GM23338 (cell line): ENCODE data around the gene MEN1. TPM values are rescaled to one million over a fixed set of nuclear protein-coding genes. Genes with fewer than 3 reads are reported as not detected.
A peak's percentile ranks its signal among the peaks of the same experiment; 100 is the strongest.

Source experiments
- ATAC-seq: fragments of 200-7000 bp; cut with Tn5 transposase; 3 replicates; pipeline ENCODE4 v1.9.1; 2020
- DNase-seq: peaks from one replicate; pipeline ENCODE4 v3.0.0-alpha.2; 2015; ENCODE audit warnings: low spot score
- H2AFZ ChIP-seq: fragments of 200-600 bp; sonication (generic); 2 replicates; pipeline ENCODE4 v1.8.0; 2016; ENCODE audit warnings: antibody characterized with exemption, mild to moderate bottlenecking, moderate library complexity
- H3F3A ChIP-seq: fragments of 200-600 bp; sonication (generic); replicated peaks from 2 replicates; pipeline ENCODE4 v1.8.0; 2017; ENCODE audit warnings: antibody characterized with exemption, mixed run types, low read depth
- H3K27ac ChIP-seq: fragments of 200-600 bp; sonication (generic); 2 replicates; pipeline ENCODE4 v1.6.1; 2016; ENCODE audit warnings: low read depth
- H3K27me3 ChIP-seq: fragments of 200-600 bp; sonication (generic); 2 replicates; pipeline ENCODE4 v1.8.0; 2016; ENCODE audit warnings: mild to moderate bottlenecking, mixed run types, moderate library complexity; ENCODE audit not compliant: insufficient read depth
- H3K36me3 ChIP-seq: fragments of 200-600 bp; sonication (generic); 2 replicates; pipeline ENCODE4 v1.8.0; 2016; ENCODE audit warnings: mild to moderate bottlenecking; ENCODE audit not compliant: insufficient read depth
- H3K4me1 ChIP-seq: fragments of 200-600 bp; sonication (generic); 2 replicates; pipeline ENCODE4 v1.8.0; 2016; ENCODE audit warnings: mild to moderate bottlenecking, moderate library complexity; ENCODE audit not compliant: insufficient read depth
- H3K4me2 ChIP-seq: fragments of 200-600 bp; sonication (generic); 2 replicates; pipeline ENCODE4 v1.7.1; 2017; ENCODE audit warnings: mixed run types
- H3K4me3 ChIP-seq: fragments of 200-600 bp; sonication (generic); 2 replicates; pipeline ENCODE4 v1.6.1; 2016; ENCODE audit warnings: mixed run types
- H3K79me2 ChIP-seq: fragments of 200-600 bp; sonication (generic); replicated peaks from 2 replicates; pipeline ENCODE4 v1.8.0; 2017; ENCODE audit warnings: mild to moderate bottlenecking; ENCODE audit not compliant: insufficient read depth
- H3K9me2 ChIP-seq: fragments of 200-600 bp; sonication (generic); 2 replicates; pipeline ENCODE4 v1.8.0; 2017; ENCODE audit not compliant: insufficient read depth
- H4K20me1 ChIP-seq: fragments of 200-600 bp; sonication (generic); replicated peaks from 2 replicates; pipeline ENCODE4 v1.8.0; 2017; ENCODE audit warnings: mild to moderate bottlenecking; ENCODE audit not compliant: insufficient read depth
- H3K27ac Mint-ChIP-seq: 2 replicates; pipeline ENCODE4 v1.8.0; 2020; ENCODE audit warnings: inconsistent platforms, mild to moderate bottlenecking, moderate library complexity, mixed read lengths
- H3K27me3 Mint-ChIP-seq: 3 replicates; pipeline ENCODE4 v1.8.0; 2022; ENCODE audit warnings: low read depth, mild to moderate bottlenecking, moderate library complexity, mixed read lengths, inconsistent platforms; ENCODE audit not compliant: insufficient read depth, poor library complexity
- H3K36me3 Mint-ChIP-seq: 3 replicates; pipeline ENCODE4 v1.8.0; 2021; ENCODE audit warnings: low read depth, mild to moderate bottlenecking, inconsistent platforms, moderate library complexity, mixed read lengths
- H3K4me1 Mint-ChIP-seq: 3 replicates; pipeline ENCODE4 v1.8.0; 2020; ENCODE audit warnings: mild to moderate bottlenecking, inconsistent platforms, mixed read lengths
- H3K4me3 Mint-ChIP-seq: 3 replicates; pipeline ENCODE4 v1.8.0; 2021; ENCODE audit warnings: moderate library complexity, mild to moderate bottlenecking, inconsistent platforms, mixed read lengths
- H3K9me3 Mint-ChIP-seq: 3 replicates; pipeline ENCODE4 v1.8.0; 2020; ENCODE audit warnings: moderate library complexity, mild to moderate bottlenecking, inconsistent platforms, mixed read lengths
- CREB1 ChIP-seq: fragments of 250-450 bp; sonication (Bioruptor Pico); IDR thresholded peaks from 2 replicates; pipeline ENCODE4 v1.5.0; 2020; ENCODE audit warnings: low read depth, mild to moderate bottlenecking, moderate library complexity
- ETS1 ChIP-seq: IDR thresholded peaks from 2 replicates; pipeline ENCODE4 v1.6.1; 2016; ENCODE audit warnings: antibody characterized with exemption
- EZH2 ChIP-seq: fragments of 200-600 bp; sonication (generic); IDR thresholded peaks from one replicate; pipeline ENCODE4 v1.8.0; 2017; ENCODE audit warnings: antibody characterized with exemption, mild to moderate bottlenecking, low read depth; ENCODE audit not compliant: unreplicated experiment
- EZH2phosphoT487 ChIP-seq: fragments of 200-600 bp; sonication (generic); IDR thresholded peaks from one replicate; pipeline ENCODE4 v1.8.1; 2018; ENCODE audit warnings: antibody characterized with exemption; ENCODE audit not compliant: unreplicated experiment
- NANOG ChIP-seq: IDR thresholded peaks from 2 replicates; pipeline ENCODE4 v1.6.1; 2016; ENCODE audit warnings: antibody characterized with exemption, borderline replicate concordance
- POLR2AphosphoS5 ChIP-seq: IDR thresholded peaks from 2 replicates; pipeline ENCODE4 v1.6.1; 2016; ENCODE audit warnings: antibody characterized with exemption, low read depth
- STAT1 ChIP-seq: IDR thresholded peaks from one replicate; pipeline ENCODE4 v1.6.1; 2016; ENCODE audit warnings: antibody characterized with exemption; ENCODE audit not compliant: unreplicated experiment
- ZNF114 ChIP-seq: fragments of 250-450 bp; sonication (Bioruptor Pico); IDR thresholded peaks from 2 replicates; pipeline ENCODE4 v1.5.0; 2020; ENCODE audit warnings: mild to moderate bottlenecking, moderate library complexity
- polyA plus RNA-seq: library from polyadenylated mRNA; unstranded; fragments of >200 nt; fragmentation: Nextera tagmentation; extraction: Ambion mirVana; gene quantifications from 2 replicates; pipeline ENCODE4 v1.2.1, GENCODE V29; 2016
- total RNA-seq: library from RNA; depleted of rRNA; stranded (reverse); fragments of >200 nt; shearing (Covaris generic); gene quantifications from 2 replicates; pipeline ENCODE4 v1.2.3, GENCODE V29; 2014
- TF ChIP-seq, protein P1 (sequence below): IDR thresholded peaks from one replicate; pipeline ENCODE4 v1.6.1; 2018; ENCODE audit warnings: antibody characterized with exemption; ENCODE audit not compliant: unreplicated experiment

The MEN1 gene
- total and polyA plus RNA-seq, 2 experiments from 2014 or later: 31.6 to 45.2 TPM

GRCh38 chr11:64759131-64759721 is 51.1 kb downstream of the MEN1 start:
- peak overlapping the region; percentile 49; the same call in 1 of the 2 replicates for H3K4me2 ChIP-seq
- H3K79me2 ChIP-seq: 0 out of 2 replicates have a peak, but pooled peaks cover 2% of the 10 kb centered on the region
- H3K4me3 Mint-ChIP-seq: peak overlapping the region; percentile 55; the same call in 2 of the 3 replicates
- peaks cover 20% of the 10 kb centered on the region for H3K36me3 Mint-ChIP-seq
- peaks cover 51% of the 10 kb centered on the region for H3K4me1 ChIP-seq
- no peak overlapping the region for H3K27ac Mint-ChIP-seq
- H3K27me3 Mint-ChIP-seq: peaks cover 32% of the 10 kb centered on the region
- TF ChIP-seq EZH2: no peak
- TF ChIP-seq ETS1: no peak
- no peak for TF ChIP-seq POLR2AphosphoS5
- no peak for TF ChIP-seq STAT1
- TF ChIP-seq NANOG: no peak
- peaks cover 42% of the 10 kb centered on the region for H3F3A ChIP-seq
- H3K27ac ChIP-seq: 0 out of 2 replicates have a peak overlapping the region, but pooled peaks have one; percentile 50
- H3K9me3 Mint-ChIP-seq: no peaks in the 10 kb centered on the region; the same call in 1 of the 3 replicates
- H4K20me1 ChIP-seq: peaks cover 8% of the 10 kb centered on the region; the same call in 1 of the 2 replicates
- no peak overlapping the region for H2AFZ ChIP-seq
- DNase-seq (no peak), ATAC-seq (peak; percentile 2; the same call in 2 of the 3 replicates)
- H3K4me3 ChIP-seq: peak overlapping the region; percentile 38; the same call in 1 of the 2 replicates
- H3K27me3 ChIP-seq: no peaks in the 10 kb centered on the region
- H3K4me1 Mint-ChIP-seq: peaks cover 59% of the 10 kb centered on the region
- H3K9me2 ChIP-seq: no peaks in the 10 kb centered on the region
- no peaks in the 10 kb centered on the region for H3K36me3 ChIP-seq

DNA sequence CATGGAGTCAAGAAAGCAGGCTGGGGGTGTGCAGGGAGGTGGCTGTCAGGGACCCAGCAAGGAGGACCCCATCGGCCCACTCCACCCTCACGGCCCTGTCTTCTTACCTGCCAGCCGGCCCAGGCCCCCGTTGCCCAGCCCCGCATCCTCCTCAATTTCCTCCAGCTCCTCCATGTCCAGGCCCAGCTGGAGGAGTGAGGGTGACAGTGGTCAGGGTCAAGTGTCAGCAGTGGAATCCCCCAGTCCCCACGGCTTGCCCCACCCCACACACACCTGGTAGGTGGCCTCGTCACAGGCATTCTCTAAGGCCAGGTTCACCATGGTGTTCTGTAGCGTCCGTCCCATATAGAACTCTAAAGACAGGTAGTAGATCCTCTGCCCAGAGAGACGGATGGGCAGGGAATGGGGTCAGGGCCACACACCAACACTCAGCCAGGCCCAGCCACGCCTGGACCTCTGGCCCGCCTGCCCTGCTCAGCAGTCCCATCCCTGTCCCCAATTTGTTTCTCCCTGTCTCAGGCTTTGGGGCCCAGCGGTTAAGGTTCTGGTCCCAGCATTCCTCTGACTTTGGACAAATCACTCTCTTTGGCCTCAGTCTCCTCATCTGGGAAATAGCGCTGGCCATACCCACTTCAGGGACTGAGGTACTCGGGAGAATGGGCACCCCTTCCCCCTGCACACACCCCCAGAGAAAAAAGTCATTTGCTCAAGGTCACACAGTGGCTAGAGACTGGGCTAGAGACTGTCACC is 51.8 kb downstream of the MEN1 start:
- H3K27ac ChIP-seq: no peak overlapping the region
- no peaks in the 10 kb centered on the region for H3K27me3 ChIP-seq
- peaks cover 54% of the 10 kb centered on the region for H3K4me1 Mint-ChIP-seq
- no peak overlapping the region for H3K4me3 Mint-ChIP-seq
- H3K27ac Mint-ChIP-seq: no peak overlapping the region
- DNase-seq (no peak), ATAC-seq (no peak)
- H4K20me1 ChIP-seq: 0 out of 2 replicates have a peak, but pooled peaks cover under 1% of the 10 kb centered on the region
- H3K4me3 ChIP-seq: no peak overlapping the region
- H3K4me1 ChIP-seq: peaks cover 44% of the 10 kb centered on the region
- no peak for TF ChIP-seq POLR2AphosphoS5
- TF ChIP-seq, protein P1, sequence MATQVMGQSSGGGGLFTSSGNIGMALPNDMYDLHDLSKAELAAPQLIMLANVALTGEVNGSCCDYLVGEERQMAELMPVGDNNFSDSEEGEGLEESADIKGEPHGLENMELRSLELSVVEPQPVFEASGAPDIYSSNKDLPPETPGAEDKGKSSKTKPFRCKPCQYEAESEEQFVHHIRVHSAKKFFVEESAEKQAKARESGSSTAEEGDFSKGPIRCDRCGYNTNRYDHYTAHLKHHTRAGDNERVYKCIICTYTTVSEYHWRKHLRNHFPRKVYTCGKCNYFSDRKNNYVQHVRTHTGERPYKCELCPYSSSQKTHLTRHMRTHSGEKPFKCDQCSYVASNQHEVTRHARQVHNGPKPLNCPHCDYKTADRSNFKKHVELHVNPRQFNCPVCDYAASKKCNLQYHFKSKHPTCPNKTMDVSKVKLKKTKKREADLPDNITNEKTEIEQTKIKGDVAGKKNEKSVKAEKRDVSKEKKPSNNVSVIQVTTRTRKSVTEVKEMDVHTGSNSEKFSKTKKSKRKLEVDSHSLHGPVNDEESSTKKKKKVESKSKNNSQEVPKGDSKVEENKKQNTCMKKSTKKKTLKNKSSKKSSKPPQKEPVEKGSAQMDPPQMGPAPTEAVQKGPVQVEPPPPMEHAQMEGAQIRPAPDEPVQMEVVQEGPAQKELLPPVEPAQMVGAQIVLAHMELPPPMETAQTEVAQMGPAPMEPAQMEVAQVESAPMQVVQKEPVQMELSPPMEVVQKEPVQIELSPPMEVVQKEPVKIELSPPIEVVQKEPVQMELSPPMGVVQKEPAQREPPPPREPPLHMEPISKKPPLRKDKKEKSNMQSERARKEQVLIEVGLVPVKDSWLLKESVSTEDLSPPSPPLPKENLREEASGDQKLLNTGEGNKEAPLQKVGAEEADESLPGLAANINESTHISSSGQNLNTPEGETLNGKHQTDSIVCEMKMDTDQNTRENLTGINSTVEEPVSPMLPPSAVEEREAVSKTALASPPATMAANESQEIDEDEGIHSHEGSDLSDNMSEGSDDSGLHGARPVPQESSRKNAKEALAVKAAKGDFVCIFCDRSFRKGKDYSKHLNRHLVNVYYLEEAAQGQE: no peak
- TF ChIP-seq ZNF114 (CRISPR knock-in tag): no peak
- no peak for TF ChIP-seq CREB1 (CRISPR knock-in tag)
- no peak for TF ChIP-seq EZH2phosphoT487
- no peaks in the 10 kb centered on the region for H3K79me2 ChIP-seq
- H3K4me2 ChIP-seq: 0 out of 2 replicates have a peak overlapping the region, but pooled peaks have one; percentile 49
- no peaks in the 10 kb centered on the region for H3K36me3 ChIP-seq
- no peaks in the 10 kb centered on the region for H3K9me2 ChIP-seq
- H3K36me3 Mint-ChIP-seq: peaks cover 13% of the 10 kb centered on the region; the same call in 2 of the 3 replicates
- H3K9me3 Mint-ChIP-seq: no peaks in the 10 kb centered on the region; the same call in 1 of the 3 replicates
- peaks cover 32% of the 10 kb centered on the region for H3K27me3 Mint-ChIP-seq
- H2AFZ ChIP-seq: no peak overlapping the region
- H3F3A ChIP-seq: peaks cover 35% of the 10 kb centered on the region
